ENCODE results near the gene CFAP210.

- TF ChIP-seq JUNB (CRISPR knock-in tag; conservative IDR thresholded peaks at IDR 0.05) (no peak), CTCF (IDR thresholded peaks at IDR 0.05 in 2 of 3, conservative IDR thresholded peaks at IDR 0.05 in 1 of 3; ENCODE audit: insufficient read depth in 2 of 3, low read depth in 1 of 3, low read length in 3 of 3) (no peak), KAT7 (CRISPR knock-in tag; IDR thresholded peaks at IDR 0.05; ENCODE audit: borderline replicate concordance) (no peak), MTA1 (IDR thresholded peaks at IDR 0.05; ENCODE audit: borderline replicate concordance) (no peak)
- TF ChIP-seq, protein P1, sequence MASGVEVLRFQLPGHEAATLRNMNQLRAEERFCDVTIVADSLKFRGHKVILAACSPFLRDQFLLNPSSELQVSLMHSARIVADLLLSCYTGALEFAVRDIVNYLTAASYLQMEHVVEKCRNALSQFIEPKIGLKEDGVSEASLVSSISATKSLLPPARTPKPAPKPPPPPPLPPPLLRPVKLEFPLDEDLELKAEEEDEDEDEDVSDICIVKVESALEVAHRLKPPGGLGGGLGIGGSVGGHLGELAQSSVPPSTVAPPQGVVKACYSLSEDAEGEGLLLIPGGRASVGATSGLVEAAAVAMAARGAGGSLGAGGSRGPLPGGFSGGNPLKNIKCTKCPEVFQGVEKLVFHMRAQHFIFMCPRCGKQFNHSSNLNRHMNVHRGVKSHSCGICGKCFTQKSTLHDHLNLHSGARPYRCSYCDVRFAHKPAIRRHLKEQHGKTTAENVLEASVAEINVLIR (CRISPR knock-in tag; IDR thresholded peaks at IDR 0.05): no peak
- TF ChIP-seq, protein P2, sequence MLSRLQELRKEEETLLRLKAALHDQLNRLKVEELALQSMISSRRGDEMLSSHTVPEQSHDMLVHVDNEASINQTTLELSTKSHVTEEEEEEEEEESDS (CRISPR knock-in tag; IDR thresholded peaks at IDR 0.05): no peak
These were observed 94.6 kb downstream of the CFAP210 start for GRCh38 chr2:169599568-169599967.
